ENCODE data around the gene BICC1. TPM values are rescaled to one million over a fixed set of nuclear protein-coding genes. Genes with fewer than 3 reads are reported as not detected.

BICC1 gene
- total RNA-seq, 1 donor = 210 TPM

DNA sequence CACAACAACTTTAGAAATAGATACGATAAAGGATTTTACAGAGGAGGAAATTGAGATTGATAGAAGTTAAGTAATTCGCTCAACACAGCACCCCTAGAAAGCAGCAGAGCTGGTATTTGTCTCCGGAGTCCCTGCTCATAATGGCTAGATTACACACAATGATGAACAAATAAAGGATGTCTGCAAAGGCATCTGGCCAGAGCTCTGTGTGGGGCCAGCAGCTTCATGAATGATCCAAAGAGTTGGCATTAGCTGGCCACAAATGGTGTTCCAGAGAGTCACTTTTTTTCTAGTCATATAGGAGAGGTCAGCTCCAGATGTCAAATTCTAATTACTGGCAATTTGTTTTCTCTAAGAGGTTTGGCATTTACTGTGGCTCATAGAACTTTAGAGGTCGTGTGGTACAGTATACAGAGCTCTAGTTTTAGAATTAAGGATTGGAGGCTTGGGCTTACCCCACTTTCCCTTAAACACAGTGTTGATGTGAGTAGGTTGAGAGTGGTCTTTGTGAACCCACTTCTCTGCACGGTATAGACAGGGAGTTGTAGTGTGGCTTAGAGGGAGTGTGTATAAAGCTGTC lies 186.2 kb downstream of the BICC1 start:
- Histone ChIP-seq H3K36me3 (ENCODE audit: insufficient read depth, low read length) (peaks cover 12% of the 10 kb centered on the region), H3K79me2 (ENCODE audit: insufficient read depth, low read length) (peaks cover 73% of the 10 kb centered on the region), H3K4me2 (ENCODE audit: insufficient read depth, low read length) (no peak overlapping the region), H3K9me3 (ENCODE audit: low read depth, low read length) (no peaks in the 10 kb centered on the region), H3K27ac (ENCODE audit: low read depth, low read length) (no peak overlapping the region), H4K20me1 (ENCODE audit: insufficient read depth, low read length) (peaks cover 16% of the 10 kb centered on the region), H2AFZ (ENCODE audit: low read length) (no peak overlapping the region), H3K4me1 (ENCODE audit: insufficient read depth, low read length) (peaks cover 71% of the 10 kb centered on the region), H3K27me3 (ENCODE audit: insufficient read depth, low read length) (no peaks in the 10 kb centered on the region), H3K4me3 (ENCODE audit: insufficient read depth, low read length) (no peak overlapping the region)
- no peak for DNase-seq (ENCODE audit: insufficient read length, low spot score, missing footprints)
- TF ChIP-seq, protein P1, sequence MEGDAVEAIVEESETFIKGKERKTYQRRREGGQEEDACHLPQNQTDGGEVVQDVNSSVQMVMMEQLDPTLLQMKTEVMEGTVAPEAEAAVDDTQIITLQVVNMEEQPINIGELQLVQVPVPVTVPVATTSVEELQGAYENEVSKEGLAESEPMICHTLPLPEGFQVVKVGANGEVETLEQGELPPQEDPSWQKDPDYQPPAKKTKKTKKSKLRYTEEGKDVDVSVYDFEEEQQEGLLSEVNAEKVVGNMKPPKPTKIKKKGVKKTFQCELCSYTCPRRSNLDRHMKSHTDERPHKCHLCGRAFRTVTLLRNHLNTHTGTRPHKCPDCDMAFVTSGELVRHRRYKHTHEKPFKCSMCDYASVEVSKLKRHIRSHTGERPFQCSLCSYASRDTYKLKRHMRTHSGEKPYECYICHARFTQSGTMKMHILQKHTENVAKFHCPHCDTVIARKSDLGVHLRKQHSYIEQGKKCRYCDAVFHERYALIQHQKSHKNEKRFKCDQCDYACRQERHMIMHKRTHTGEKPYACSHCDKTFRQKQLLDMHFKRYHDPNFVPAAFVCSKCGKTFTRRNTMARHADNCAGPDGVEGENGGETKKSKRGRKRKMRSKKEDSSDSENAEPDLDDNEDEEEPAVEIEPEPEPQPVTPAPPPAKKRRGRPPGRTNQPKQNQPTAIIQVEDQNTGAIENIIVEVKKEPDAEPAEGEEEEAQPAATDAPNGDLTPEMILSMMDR (IDR thresholded peaks at IDR 0.05; ENCODE audit: extremely low read depth, low read depth, low read length) = no peak

DNA sequence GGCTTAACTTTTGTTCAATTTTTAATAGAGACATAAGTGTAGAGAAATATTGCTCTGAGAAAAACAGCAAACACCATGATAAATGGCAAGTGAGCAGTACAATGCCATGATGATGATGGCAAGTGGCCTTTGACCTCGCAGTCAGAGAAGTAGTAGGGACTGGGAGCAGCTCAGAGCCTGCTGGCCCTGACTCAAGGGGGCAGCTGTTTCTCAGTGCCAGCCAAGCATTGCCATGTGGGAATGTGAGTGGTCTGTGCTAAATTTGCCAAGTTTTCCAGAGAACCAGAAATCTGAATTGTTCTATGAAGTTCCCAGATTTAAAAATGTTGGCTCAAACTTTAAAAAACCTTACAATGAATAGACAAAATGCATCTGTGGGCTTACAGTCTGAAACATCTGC lies 187.9 kb downstream of the BICC1 start:
- no peak for DNase-seq (ENCODE audit: insufficient read length, low spot score, missing footprints)
- H4K20me1 ChIP-seq (ENCODE audit: insufficient read depth, low read length) = peaks cover 16% of the 10 kb centered on the region
- H3K4me2 ChIP-seq (ENCODE audit: insufficient read depth, low read length) = no peak overlapping the region
- peaks cover 56% of the 10 kb centered on the region for H3K79me2 ChIP-seq (ENCODE audit: insufficient read depth, low read length)
- H3K9me3 ChIP-seq (ENCODE audit: low read depth, low read length) = no peaks in the 10 kb centered on the region
- no peaks in the 10 kb centered on the region for H3K27me3 ChIP-seq (ENCODE audit: insufficient read depth, low read length)
- TF ChIP-seq, protein P1 (IDR thresholded peaks at IDR 0.05; ENCODE audit: extremely low read depth, low read depth, low read length) = no peak
- peak overlapping the region; percentile 86 for H3K27ac ChIP-seq (ENCODE audit: low read depth, low read length)
- H3K4me1 ChIP-seq (ENCODE audit: insufficient read depth, low read length) = peaks cover 82% of the 10 kb centered on the region
- peaks cover 12% of the 10 kb centered on the region for H3K36me3 ChIP-seq (ENCODE audit: insufficient read depth, low read length)
- no peak overlapping the region for H3K4me3 ChIP-seq (ENCODE audit: insufficient read depth, low read length)
- no peak overlapping the region for H2AFZ ChIP-seq (ENCODE audit: low read length)

DNA sequence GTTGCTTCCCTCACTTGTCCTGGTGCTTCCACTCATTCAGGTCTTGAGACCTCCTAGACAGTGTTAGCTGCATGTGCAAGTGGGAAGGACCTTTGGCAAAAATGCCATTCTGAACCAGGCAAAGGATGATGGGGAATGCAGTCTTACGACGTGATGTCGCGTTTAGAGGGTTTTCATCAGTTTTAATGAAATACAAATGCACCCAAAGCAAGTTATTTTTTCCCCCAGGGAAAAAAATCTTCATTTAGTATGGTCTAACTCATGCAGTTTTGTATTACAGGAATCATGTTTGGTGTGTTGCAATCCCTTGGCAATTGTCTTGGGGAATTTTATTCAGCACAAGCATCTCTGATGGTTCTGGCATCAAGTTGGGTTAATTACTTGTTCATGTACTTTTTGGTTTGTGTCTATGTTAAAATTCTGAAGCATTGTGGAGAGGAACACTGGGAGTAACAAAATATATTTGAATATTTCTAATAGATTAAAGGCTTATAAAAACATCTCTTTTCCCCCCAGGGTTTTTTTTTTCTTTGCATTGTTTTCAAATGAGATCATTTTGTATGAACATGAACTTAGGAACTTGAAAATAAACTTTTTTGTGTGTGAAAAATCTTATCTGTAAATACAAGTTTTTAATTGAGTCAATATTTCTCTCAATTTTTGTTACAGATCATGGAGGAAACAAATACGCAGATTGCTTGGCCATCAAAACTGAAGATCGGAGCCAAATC lies 188.9 kb downstream of the BICC1 start:
- no peak for DNase-seq (ENCODE audit: insufficient read length, low spot score, missing footprints)
- Histone ChIP-seq H2AFZ (ENCODE audit: low read length) (no peak overlapping the region), H3K4me3 (ENCODE audit: insufficient read depth, low read length) (peak overlapping the region; percentile 2), H3K27ac (ENCODE audit: low read depth, low read length) (peak overlapping the region; percentile 86), H3K9me3 (ENCODE audit: low read depth, low read length) (no peaks in the 10 kb centered on the region), H3K79me2 (ENCODE audit: insufficient read depth, low read length) (peaks cover 62% of the 10 kb centered on the region), H3K4me1 (ENCODE audit: insufficient read depth, low read length) (peaks cover 79% of the 10 kb centered on the region), H4K20me1 (ENCODE audit: insufficient read depth, low read length) (peaks cover 16% of the 10 kb centered on the region), H3K27me3 (ENCODE audit: insufficient read depth, low read length) (no peaks in the 10 kb centered on the region), H3K36me3 (ENCODE audit: insufficient read depth, low read length) (peaks cover 15% of the 10 kb centered on the region), H3K4me2 (ENCODE audit: insufficient read depth, low read length) (peak overlapping the region; percentile 18)
- TF ChIP-seq, protein P1 (IDR thresholded peaks at IDR 0.05; ENCODE audit: extremely low read depth, low read depth, low read length) = no peak

DNA sequence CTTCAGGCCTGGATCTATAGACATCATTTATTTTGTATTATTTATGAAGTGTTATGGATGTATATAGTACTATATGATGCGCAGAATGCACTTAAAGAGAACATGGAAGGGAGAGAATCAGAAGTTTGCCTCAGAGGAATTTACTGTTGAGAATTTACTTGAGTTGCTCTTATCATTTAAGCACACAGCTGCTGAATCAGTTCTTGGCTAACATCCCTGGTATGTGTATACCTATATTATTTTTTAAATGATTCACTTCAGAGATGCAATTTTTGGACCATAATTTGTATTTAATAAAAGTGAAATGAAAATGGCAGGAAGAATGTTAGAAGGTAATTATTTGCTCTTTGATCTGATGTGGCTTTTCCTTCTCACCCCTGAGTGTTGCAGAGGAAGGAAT lies 191.6 kb downstream of the BICC1 start:
- Histone ChIP-seq H3K4me1 (ENCODE audit: insufficient read depth, low read length) (peaks cover 61% of the 10 kb centered on the region), H3K79me2 (ENCODE audit: insufficient read depth, low read length) (peaks cover 50% of the 10 kb centered on the region), H4K20me1 (ENCODE audit: insufficient read depth, low read length) (peaks cover 4% of the 10 kb centered on the region), H2AFZ (ENCODE audit: low read length) (no peak overlapping the region), H3K27me3 (ENCODE audit: insufficient read depth, low read length) (no peaks in the 10 kb centered on the region), H3K36me3 (ENCODE audit: insufficient read depth, low read length) (peaks cover 10% of the 10 kb centered on the region), H3K27ac (ENCODE audit: low read depth, low read length) (peak overlapping the region; percentile 75), H3K4me2 (ENCODE audit: insufficient read depth, low read length) (peak overlapping the region; percentile 68), H3K9me3 (ENCODE audit: low read depth, low read length) (no peaks in the 10 kb centered on the region), H3K4me3 (ENCODE audit: insufficient read depth, low read length) (no peak overlapping the region)
- no peak for DNase-seq (ENCODE audit: insufficient read length, low spot score, missing footprints)
- TF ChIP-seq, protein P1 (IDR thresholded peaks at IDR 0.05; ENCODE audit: extremely low read depth, low read depth, low read length) = no peak

All from osteoblast (primary cell).